ENCODE measurements around the gene WIPF2. TPM values are rescaled to one million over a fixed set of nuclear protein-coding genes. Genes with fewer than 3 reads are reported as not detected.

WIPF2 gene
- total and polyA plus RNA-seq, 2 donors, result 10.4 to 12.0 TPM

- whole genome bisulfite sequencing, result 65% methylated on average over 7 of the region's 7 CpGs
- Histone ChIP-seq H3K27ac (ENCODE audit: low read depth) (no peak overlapping the region), H3K4me3 (ENCODE audit: low read depth, low read length) (no peak overlapping the region), H3K36me3 (ENCODE audit: insufficient read depth) (no peaks in the 10 kb centered on the region), H3K4me1 (ENCODE audit: insufficient read depth) (no peaks in the 10 kb centered on the region)
- DNase-seq (ENCODE audit: extremely low spot score), result no peak
Observed at GRCh38 chr17:40313668-40314583, 94.8 kb downstream of the WIPF2 start.

DNA sequence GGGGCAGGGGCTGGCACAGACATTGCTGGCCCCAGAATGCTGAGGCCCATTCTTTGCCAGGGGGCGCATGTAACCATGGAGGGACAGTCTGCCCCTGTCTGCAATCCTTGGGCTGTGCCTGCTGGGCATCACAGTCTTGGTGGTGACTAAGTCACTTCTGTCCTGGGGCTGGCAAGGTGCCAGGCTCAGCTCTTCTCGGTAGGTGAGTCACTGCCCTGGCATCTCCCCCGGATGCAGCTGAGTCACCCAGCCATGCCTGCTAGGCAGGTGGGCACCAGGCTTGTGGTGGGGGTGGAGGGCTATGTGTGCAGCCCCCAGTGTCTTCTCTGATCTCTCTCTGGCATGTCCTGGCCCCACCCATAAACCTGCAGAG, 95.5 kb downstream of the WIPF2 start:
- Histone ChIP-seq H3K4me3 (ENCODE audit: low read depth, low read length) (no peak overlapping the region), H3K27ac (ENCODE audit: low read depth) (no peak overlapping the region), H3K4me1 (ENCODE audit: insufficient read depth) (no peaks in the 10 kb centered on the region), H3K36me3 (ENCODE audit: insufficient read depth) (no peaks in the 10 kb centered on the region)
- DNase-seq (ENCODE audit: extremely low spot score), result peak; percentile 78
- WGBS, result 37% methylated on average over 3 of the region's 3 CpGs

- Histone ChIP-seq H3K27ac (ENCODE audit: low read depth) (no peak overlapping the region), H3K36me3 (ENCODE audit: insufficient read depth) (no peaks in the 10 kb centered on the region), H3K4me3 (ENCODE audit: low read depth, low read length) (no peak overlapping the region), H3K4me1 (ENCODE audit: insufficient read depth) (no peaks in the 10 kb centered on the region)
- 80% methylated on average over 3 of the region's 3 CpGs for WGBS
- no peak for DNase-seq (ENCODE audit: extremely low spot score)
Observed at GRCh38 chr17:40315206-40315605, 96.1 kb downstream of the WIPF2 start.

- Histone ChIP-seq H3K27ac (ENCODE audit: low read depth) (no peak overlapping the region), H3K4me1 (ENCODE audit: insufficient read depth) (no peaks in the 10 kb centered on the region), H3K36me3 (ENCODE audit: insufficient read depth) (no peaks in the 10 kb centered on the region), H3K4me3 (ENCODE audit: low read depth, low read length) (no peak overlapping the region)
- 48% methylated on average over 9 of the region's 9 CpGs for WGBS
- DNase-seq (ENCODE audit: extremely low spot score), result no peak
Observed at GRCh38 chr17:40315678-40316570, 96.8 kb downstream of the WIPF2 start.

DNA sequence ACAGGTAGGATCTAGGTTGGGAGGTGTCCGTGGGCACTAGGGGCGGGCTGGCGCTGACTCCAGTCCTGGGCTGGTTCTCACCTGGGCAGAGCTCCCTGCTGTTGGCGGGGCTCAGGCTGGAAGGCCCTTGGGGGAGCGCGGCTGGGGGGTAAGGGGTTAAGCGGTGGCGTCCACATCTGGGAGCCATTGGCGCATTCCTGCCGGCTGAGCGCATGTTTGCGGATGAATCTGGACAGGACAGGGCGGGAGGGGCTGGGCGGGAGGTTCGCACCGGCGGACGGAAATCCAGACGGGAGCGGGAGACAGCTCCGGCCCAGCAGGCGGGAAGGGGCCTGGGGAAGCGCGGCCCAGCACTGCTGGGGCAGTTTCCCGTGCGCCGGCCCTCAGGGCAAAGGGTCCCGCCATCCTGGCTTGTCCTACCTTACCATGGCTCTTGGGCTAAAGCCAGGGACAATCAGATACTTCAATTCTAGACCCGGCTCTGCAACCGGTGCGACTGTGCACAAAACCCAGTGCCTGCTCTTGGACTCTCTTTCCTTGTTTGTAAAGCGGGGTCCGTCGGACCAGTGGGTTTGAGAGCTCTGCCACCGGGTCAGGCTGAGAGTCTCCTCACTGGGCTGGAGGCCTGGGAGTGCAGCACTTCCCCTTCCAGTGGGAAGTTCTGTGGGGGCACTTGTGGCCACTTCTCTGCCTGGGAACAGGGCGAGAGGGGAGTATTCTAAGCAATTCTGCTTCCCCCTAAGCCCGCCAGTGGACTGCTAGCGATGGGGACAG, 97.7 kb downstream of the WIPF2 start:
- DNase-seq (ENCODE audit: extremely low spot score), result no peak
- Histone ChIP-seq H3K36me3 (ENCODE audit: insufficient read depth) (no peaks in the 10 kb centered on the region), H3K4me3 (ENCODE audit: low read depth, low read length) (no peak overlapping the region), H3K27ac (ENCODE audit: low read depth) (no peak overlapping the region), H3K4me1 (ENCODE audit: insufficient read depth) (no peaks in the 10 kb centered on the region)
- WGBS, result 11% methylated on average over 38 of the region's 38 CpGs

- no peak for DNase-seq (ENCODE audit: extremely low spot score)
- no peaks in the 10 kb centered on the region for H3K36me3 ChIP-seq (ENCODE audit: insufficient read depth)
- H3K27ac ChIP-seq (ENCODE audit: low read depth), result no peak overlapping the region
- H3K4me1 ChIP-seq (ENCODE audit: insufficient read depth), result no peaks in the 10 kb centered on the region
- 9% methylated on average over 6 of the region's 6 CpGs for WGBS
- peak overlapping the region; percentile 91 for H3K4me3 ChIP-seq (ENCODE audit: low read depth, low read length)
Observed at GRCh38 chr17:40317345-40317873, 98.3 kb downstream of the WIPF2 start.

- Histone ChIP-seq H3K27ac (ENCODE audit: low read depth) (peak overlapping the region; percentile 91), H3K36me3 (ENCODE audit: insufficient read depth) (no peaks in the 10 kb centered on the region), H3K4me3 (ENCODE audit: low read depth, low read length) (peak overlapping the region; percentile 91), H3K4me1 (ENCODE audit: insufficient read depth) (no peaks in the 10 kb centered on the region)
- WGBS, result under 1% methylated on average over 70 of the region's 70 CpGs
- peak; percentile 90 for DNase-seq (ENCODE audit: extremely low spot score)
Observed at GRCh38 chr17:40317880-40318829, 99.1 kb downstream of the WIPF2 start.

- Histone ChIP-seq H3K4me3 (ENCODE audit: low read depth, low read length) (peak overlapping the region; percentile 91), H3K4me1 (ENCODE audit: insufficient read depth) (no peaks in the 10 kb centered on the region), H3K36me3 (ENCODE audit: insufficient read depth) (no peaks in the 10 kb centered on the region), H3K27ac (ENCODE audit: low read depth) (no peak overlapping the region)
- 3% methylated on average over 13 of the region's 13 CpGs for WGBS
- no peak for DNase-seq (ENCODE audit: extremely low spot score)
Observed at GRCh38 chr17:40318830-40319391, 99.8 kb downstream of the WIPF2 start.

DNA sequence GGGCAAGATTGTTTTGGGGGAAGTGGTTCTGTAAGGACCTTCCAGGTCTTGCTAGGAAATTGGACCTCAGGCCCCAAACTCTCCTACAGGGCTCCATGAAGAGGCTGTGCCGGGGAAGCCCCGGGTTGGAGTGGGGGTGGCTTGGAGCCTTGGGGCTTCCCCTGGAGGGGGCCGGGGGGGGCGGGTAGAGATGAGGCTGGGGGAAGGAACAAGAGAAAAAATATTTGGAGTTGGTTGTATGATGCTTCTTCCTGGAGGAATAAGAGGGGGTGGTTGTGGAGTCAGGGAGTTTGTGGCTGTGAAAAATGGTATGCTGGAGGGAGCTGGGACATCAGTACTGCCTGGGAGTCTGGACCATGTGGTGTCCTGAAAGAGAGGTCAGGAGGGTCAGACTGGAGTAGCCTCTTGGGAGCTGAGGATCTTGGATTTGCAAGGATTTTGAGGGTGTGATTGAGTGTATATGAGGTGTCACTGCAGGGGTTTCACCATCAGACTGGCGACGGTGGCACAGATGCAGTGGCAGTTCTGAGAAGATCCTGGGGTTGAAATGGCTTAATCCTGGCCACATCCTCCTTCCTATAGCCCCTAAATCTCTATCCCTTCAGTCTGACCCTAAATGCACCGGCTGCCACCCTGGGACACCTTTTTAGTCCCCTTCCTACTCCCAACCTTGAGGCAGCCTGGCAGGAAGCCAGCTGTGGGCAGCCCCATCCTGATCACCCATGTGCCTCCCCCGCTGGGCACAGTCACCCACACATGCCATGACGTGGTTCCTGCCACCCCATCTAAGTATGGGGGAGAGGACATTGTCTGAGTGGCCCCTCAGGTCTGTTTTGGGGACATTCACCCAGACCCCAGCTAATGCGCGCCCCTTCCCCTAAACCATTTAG, 100.8 kb downstream of the WIPF2 start:
- no peak overlapping the region for H3K27ac ChIP-seq (ENCODE audit: low read depth)
- no peak for DNase-seq (ENCODE audit: extremely low spot score)
- H3K36me3 ChIP-seq (ENCODE audit: insufficient read depth), result no peaks in the 10 kb centered on the region
- WGBS, result 48% methylated on average over 11 of the region's 11 CpGs
- no peak overlapping the region for H3K4me3 ChIP-seq (ENCODE audit: low read depth, low read length)
- H3K4me1 ChIP-seq (ENCODE audit: insufficient read depth), result no peaks in the 10 kb centered on the region

- WGBS, result 13% methylated on average over 19 of the region's 19 CpGs
- Histone ChIP-seq H3K27ac (ENCODE audit: low read depth) (peak overlapping the region; percentile 80), H3K4me1 (ENCODE audit: insufficient read depth) (no peaks in the 10 kb centered on the region), H3K4me3 (ENCODE audit: low read depth, low read length) (no peak overlapping the region), H3K36me3 (ENCODE audit: insufficient read depth) (no peaks in the 10 kb centered on the region)
- no peak for DNase-seq (ENCODE audit: extremely low spot score)
Observed at GRCh38 chr17:40320756-40321523, 101.8 kb downstream of the WIPF2 start.

- Histone ChIP-seq H3K4me3 (ENCODE audit: low read depth, low read length) (no peak overlapping the region), H3K36me3 (ENCODE audit: insufficient read depth) (no peaks in the 10 kb centered on the region), H3K4me1 (ENCODE audit: insufficient read depth) (no peaks in the 10 kb centered on the region), H3K27ac (ENCODE audit: low read depth) (peak overlapping the region; percentile 80)
- 22% methylated on average over 4 of the region's 4 CpGs for WGBS
- DNase-seq (ENCODE audit: extremely low spot score), result no peak
Observed at GRCh38 chr17:40321524-40321929, 102.4 kb downstream of the WIPF2 start.

All from urinary bladder (tissue), 4 donors.